Coronary artery (tissue), 2 donors: Measurements from ENCODE around the gene TGIF2LX.
"Not testable (repeated sequence)": the region's sequence is repeated elsewhere in the genome, so short reads cannot be mapped to it uniquely, and the experiment has no call there.

ENCODE experiments used
- DNase-seq: peaks from one replicate; pipeline ENCODE4 v3.0.0-alpha.2; 2017; ENCODE audit warnings: low spot score
- H3K27ac ChIP-seq, 2 donors: fragments of 200-600 bp; sonication (generic); one replicate each; pipeline ENCODE4 v1.5.1; 2016 to 2019
- H3K4me3 ChIP-seq: fragments of 200-600 bp; sonication (generic); 2 replicates; pipeline ENCODE4 v1.5.1; 2016; ENCODE audit warnings: mild to moderate bottlenecking, moderate library complexity

TGIF2LX gene

DNA sequence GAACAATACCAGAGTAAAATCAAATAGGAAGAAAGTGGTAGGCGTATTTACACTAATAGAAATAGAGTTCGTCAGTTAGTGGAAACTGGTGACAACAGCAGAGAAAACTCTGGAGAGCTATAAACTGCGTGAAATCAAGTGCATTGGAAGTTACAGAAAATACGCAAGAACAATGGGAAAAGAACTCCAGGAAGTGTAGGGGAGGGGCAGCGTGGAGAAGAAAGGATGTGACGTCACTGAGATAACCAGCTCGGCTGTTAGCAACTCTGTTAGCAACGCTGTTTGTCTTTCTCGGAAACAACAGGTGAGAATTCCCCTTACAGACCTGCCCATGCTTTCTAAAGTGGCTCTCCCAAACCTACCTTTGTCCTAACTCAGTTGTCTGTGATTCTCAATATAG is at the start of gene TGIF2LX:
TGIF2LX (plus strand) TSS at position 244 of the 400 bp plus-strand sequence. CDS start 178 bp downstream, outside the sequence.
- H3K4me3 ChIP-seq, DNase-seq, H3K27ac ChIP-seq: not testable (repeated sequence)

DNA sequence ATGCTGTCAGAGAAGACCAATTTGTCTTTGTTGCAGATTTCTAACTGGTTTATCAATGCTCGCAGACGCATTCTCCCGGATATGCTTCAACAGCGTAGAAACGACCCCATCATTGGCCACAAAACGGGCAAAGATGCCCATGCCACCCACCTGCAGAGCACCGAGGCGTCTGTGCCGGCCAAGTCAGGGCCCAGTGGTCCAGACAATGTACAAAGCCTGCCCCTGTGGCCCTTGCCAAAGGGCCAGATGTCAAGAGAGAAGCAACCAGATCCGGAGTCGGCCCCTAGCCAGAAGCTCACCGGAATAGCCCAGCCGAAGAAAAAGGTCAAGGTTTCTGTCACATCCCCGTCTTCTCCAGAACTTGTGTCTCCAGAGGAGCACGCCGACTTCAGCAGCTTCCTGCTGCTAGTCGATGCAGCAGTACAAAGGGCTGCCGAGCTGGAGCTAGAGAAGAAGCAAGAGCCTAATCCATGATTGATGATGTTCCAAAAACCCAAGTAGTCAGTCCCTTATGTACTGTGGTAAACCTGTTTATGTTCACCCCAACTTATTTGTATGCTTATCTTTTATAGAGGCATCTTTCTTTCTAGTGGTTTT is 728 bp downstream of the TGIF2LX start:
- DNase-seq, H3K4me3 ChIP-seq, H3K27ac ChIP-seq: not testable (repeated sequence)

DNA sequence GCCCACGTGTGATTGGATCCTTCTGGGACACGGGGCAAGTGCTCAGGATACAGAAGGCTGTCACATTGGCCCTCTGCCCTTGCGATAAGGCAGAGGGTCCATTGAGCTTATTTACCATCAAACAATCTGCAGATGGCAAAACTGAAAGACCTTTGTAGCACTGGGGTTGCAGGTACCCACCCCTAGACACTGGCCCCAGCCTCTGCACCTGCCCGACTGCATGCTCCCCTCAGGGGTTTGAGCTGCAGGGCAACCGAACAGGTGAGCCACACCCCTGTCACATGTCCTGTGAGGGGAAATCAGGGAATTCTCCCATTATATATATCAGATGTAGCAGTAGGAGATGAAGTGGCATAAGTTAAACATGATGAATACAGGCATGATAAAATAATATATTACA is 21.4 kb downstream of the TGIF2LX start:
- not testable (repeated sequence) for H3K4me3 ChIP-seq, DNase-seq, H3K27ac ChIP-seq

DNA sequence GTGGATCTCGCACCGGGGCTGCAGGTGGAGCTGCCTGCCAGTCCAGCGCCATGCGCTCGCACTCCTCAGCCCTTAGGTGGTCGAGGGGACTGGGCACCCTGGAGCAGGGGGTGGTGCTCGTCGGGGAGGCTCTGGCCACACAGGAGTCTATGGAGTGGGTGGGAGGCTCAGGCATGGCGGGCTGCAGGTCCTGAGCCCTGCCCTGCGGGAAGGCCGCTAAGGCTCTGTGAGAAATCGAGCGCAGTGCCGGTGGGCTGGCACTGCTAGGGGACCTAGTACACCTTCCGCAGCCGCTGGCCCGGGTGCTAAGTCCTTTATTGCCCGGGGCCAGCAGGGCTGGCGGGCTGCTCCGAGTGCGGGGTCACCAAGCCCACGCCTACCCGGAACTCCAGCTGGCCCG is 43.9 kb downstream of the TGIF2LX start:
- H3K4me3 ChIP-seq, DNase-seq, H3K27ac ChIP-seq: not testable (repeated sequence)
